GM12878 (cell line): ENCODE measurements around the gene OPRL1. TPM values are rescaled to one million over a fixed set of nuclear protein-coding genes. Genes with fewer than 3 reads are reported as not detected.

Experiments
- ATAC-seq: fragments of 200-7000 bp; cut with Tn5 transposase; 3 replicates; pipeline ENCODE4 v1.9.1; 2020; ENCODE audit warnings: mild to moderate bottlenecking, moderate library complexity
- BruUV-seq: library from RNA; stranded (reverse); fragments of 400-500 nt; replicated peaks from 2 replicates; lab custom pipeline; 2021; lab: Mats Ljungman, UMichigan
- CTCF ChIA-PET: fragments of 300-600 bp; sonication (Branson Sonifier 250); formaldehyde crosslinking; extraction: SDS; loops from one replicate; lab custom pipeline; 2021; ENCODE audit warnings: inconsistent platforms; lab: Yijun Ruan, JAX
- POLR2A ChIA-PET: fragments of 350-600 bp; formaldehyde crosslinking; extraction: SDS; loops from one replicate; lab custom pipeline; 2021; ENCODE audit warnings: inconsistent platforms; lab: Charles Lee
- RAD21 ChIA-PET: fragments of 300-600 bp; sonication (Branson Sonifier 250); formaldehyde crosslinking; loops from one replicate; lab custom pipeline; 2023; ENCODE audit warnings: antibody characterized with exemption; ENCODE audit not compliant: unreplicated experiment; lab: Charles Lee
- SMC1A ChIA-PET: fragments of 300-600 bp; sonication (Branson Sonifier 250); formaldehyde crosslinking; loops from one replicate; lab custom pipeline; 2023; ENCODE audit not compliant: unreplicated experiment, uncharacterized antibody; lab: Charles Lee
- DNase-seq: peaks from one replicate; pipeline ENCODE4 v3.0.0-alpha.2; 2011; ENCODE audit warnings: low read depth, low spot score
- FAIRE-seq: peaks from 3 replicates; lab custom pipeline; 2011; peaks lifted over from hg19 to GRCh38; lab: Jason Lieb, UNC
- H2AFZ ChIP-seq: 2 replicates; pipeline ENCODE4 v1.6.0; 2011; ENCODE audit warnings: low read depth, low read length, control low read depth; ENCODE audit not compliant: control insufficient read depth
- H3K27ac ChIP-seq: 2 replicates; pipeline ENCODE4 v1.5.1; 2011; ENCODE audit warnings: control low read depth; ENCODE audit not compliant: control insufficient read depth, insufficient read depth
- H3K27me3 ChIP-seq, 2 experiments: replicated peaks in 1 of 2; 2 replicates each; pipeline versions ENCODE4 v1.6.0 to v1.6.1; 2011; ENCODE audit warnings: low read length in 1 of 2; ENCODE audit not compliant: control insufficient read depth in 2 of 2, insufficient read depth in 2 of 2
- H3K36me3 ChIP-seq, 2 experiments: 2 replicates each; pipeline ENCODE4 v1.5.1; 2011; ENCODE audit warnings: low read length in 1 of 2; ENCODE audit not compliant: control insufficient read depth in 2 of 2, insufficient read depth in 2 of 2
- H3K4me1 ChIP-seq: 2 replicates; pipeline ENCODE4 v1.6.1; 2011; ENCODE audit warnings: mild to moderate bottlenecking, low read length, moderate library complexity, mixed read lengths; ENCODE audit not compliant: control insufficient read depth, insufficient read depth
- H3K4me2 ChIP-seq: 2 replicates; pipeline ENCODE4 v1.6.0; 2011; ENCODE audit warnings: control low read depth; ENCODE audit not compliant: control insufficient read depth, insufficient read depth
- H3K4me3 ChIP-seq: fragments of 200-600 bp; sonication (generic); 2 replicates; pipeline ENCODE4 v1.5.1; 2016
- H3K79me2 ChIP-seq: 2 replicates; pipeline ENCODE4 v1.6.0; 2011; ENCODE audit warnings: low read length; ENCODE audit not compliant: control insufficient read depth, insufficient read depth
- H3K9ac ChIP-seq: 2 replicates; pipeline ENCODE4 v1.8.0; 2011; ENCODE audit warnings: low read length, control low read depth, mixed read lengths; ENCODE audit not compliant: control insufficient read depth, insufficient read depth
- H3K9me3 ChIP-seq: replicated peaks from 3 replicates; pipeline ENCODE4 v1.5.1; 2011; ENCODE audit warnings: mild to moderate bottlenecking, low read length; ENCODE audit not compliant: control insufficient read depth, insufficient read depth
- H4K20me1 ChIP-seq: 2 replicates; pipeline ENCODE4 v1.6.0; 2011; ENCODE audit not compliant: control insufficient read depth, insufficient read depth
- BACH1 ChIP-seq: fragments of 450-650 bp; IDR thresholded peaks from 2 replicates; pipeline ENCODE4 v1.6.1; 2017; ENCODE audit warnings: mild to moderate bottlenecking, borderline replicate concordance
- BHLHE40 ChIP-seq, 2 experiments: fragments of 450-650 bp in 1 of 2; IDR thresholded peaks; 2 replicates each; pipeline ENCODE4 v1.6.1; 2011 to 2017; ENCODE audit warnings: low read depth in 2 of 2, borderline replicate concordance in 1 of 2, improper control_type of control experiment in 1 of 2, low read length in 1 of 2, mild to moderate bottlenecking in 1 of 2
- CBFB ChIP-seq: IDR thresholded peaks from 2 replicates; pipeline ENCODE4 v1.6.1; 2016; ENCODE audit warnings: antibody characterized with exemption, low read depth
- CBX5 ChIP-seq: sonication (generic); IDR thresholded peaks from 2 replicates; pipeline ENCODE4 v1.6.1; 2016; ENCODE audit warnings: low read depth, moderate library complexity, mild to moderate bottlenecking, inconsistent platforms
- HSF1 ChIP-seq: fragments of 150-350 bp; IDR thresholded peaks from 2 replicates; pipeline ENCODE4 v1.6.1; 2014; ENCODE audit warnings: mild to moderate bottlenecking, low read depth, low read length
- IKZF1 ChIP-seq: fragments of 450-650 bp; conservative IDR thresholded peaks from 2 replicates; pipeline ENCODE4 v1.6.1; 2017; ENCODE audit warnings: antibody characterized with exemption, mild to moderate bottlenecking
- IKZF2 ChIP-seq, 2 experiments: fragments of 450-650 bp; IDR thresholded peaks; 2 replicates each; pipeline ENCODE4 v1.6.1; 2017; ENCODE audit warnings: mild to moderate bottlenecking in 2 of 2, moderate library complexity in 2 of 2
- PKNOX1 ChIP-seq: fragments of 450-650 bp; IDR thresholded peaks from 2 replicates; pipeline ENCODE4 v1.6.1; 2016; ENCODE audit warnings: mild to moderate bottlenecking
- SPI1 ChIP-seq: IDR thresholded peaks from 2 replicates; pipeline ENCODE4 v1.6.1; 2011; ENCODE audit warnings: low read depth, mild to moderate bottlenecking, low read length, moderate library complexity, borderline replicate concordance; ENCODE audit not compliant: insufficient read depth
- SREBF1 ChIP-seq: IDR thresholded peaks from 2 replicates; pipeline ENCODE4 v1.6.1; 2012; ENCODE audit warnings: mild to moderate bottlenecking, low read length
- STAT1 ChIP-seq: fragments of 450-650 bp; conservative IDR thresholded peaks from 2 replicates; pipeline ENCODE4 v1.6.1; 2014; ENCODE audit warnings: antibody characterized with exemption, mild to moderate bottlenecking
- YBX1 ChIP-seq: fragments of 450-650 bp; IDR thresholded peaks from 2 replicates; pipeline ENCODE4 v1.6.1; 2016; ENCODE audit warnings: antibody characterized with exemption
- ZNF274 ChIP-seq: IDR thresholded peaks from one replicate; pipeline ENCODE4 v1.8.0; 2011; ENCODE audit not compliant: insufficient read length, insufficient read depth
- WGBS: methylation state at CpG from one replicate; pipeline ENCODE4 v1.1.6; 2016; ENCODE audit warnings: low lambda C conversion rate; ENCODE audit not compliant: insufficient replicate concordance, insufficient coverage; ENCODE audit errors: missing lambda C conversion rate; 5-methylcytosine and 5-hydroxymethylcytosine counted together
- in situ Hi-C: fragments of 300-500 bp; cut with MboI; formaldehyde crosslinking; loops from 9 replicates; pipeline ENCODE4 v1.14.3; 2018; ENCODE audit warnings: mixed read lengths
- intact Hi-C: fragments of 100-400 bp; cut with micrococcal nuclease; formaldehyde crosslinking; loops from one replicate; pipeline ENCODE4 v1.14.2; 2022; ENCODE audit not compliant: unreplicated experiment
- polyA plus RNA-seq, 11 experiments: library from polyadenylated mRNA; depleted of rRNA in 4 of 11; unstranded in 6 of 11; stranded (reverse) in 5 of 11; fragments of >200 nt; fragmentation: Nextera tagmentation in 4 of 11; fragmentation: Illumina TruSeq in 1 of 11; extraction: Ambion mirVana in 4 of 11; extraction: Trizol in 1 of 11; gene quantifications; 1 replicate in 1 of 11; 2 replicates in 10 of 11; pipeline versions ENCODE4 v1.2.1 to v1.2.3, GENCODE V29; 2011 to 2016; ENCODE audit warnings: inconsistent platforms in 2 of 11, missing spikeins in 2 of 11, low read depth in 1 of 11
- total RNA-seq, 4 experiments: library from RNA; depleted of rRNA in 3 of 4; stranded (reverse); fragments of >200 nt in 3 of 4; fragmentation: Illumina TruSeq in 1 of 4; extraction: Trizol in 1 of 4; gene quantifications; 2 replicates each; pipeline versions ENCODE4 v1.2.1 to v1.2.3, GENCODE V29; 2013 to 2021
- TF ChIP-seq, protein P1 (sequence below): IDR thresholded peaks from 2 replicates; pipeline ENCODE4 v1.6.1; 2012; ENCODE audit warnings: low read length, inconsistent platforms

Gene OPRL1
- total and polyA plus RNA-seq, 10 of the 15 experiments (the other 5 are each of a cell fraction or from before 2014, with no cell fraction given): 0.04 to 0.41 (median 0.24) TPM; not detected in 1

- Histone ChIP-seq H3K4me2 (no peak overlapping the region; the same call in 1 of the 2 replicates), H3K4me3 (no peak overlapping the region), H3K36me3 (no peaks in the 10 kb centered on the region), H3K9me3 (no peaks in the 10 kb centered on the region), H3K27me3 (peaks cover 0 to under 1% of the 10 kb centered on the region in 2 experiments; a peak in 1 of 4 replicates), H4K20me1 (no peaks in the 10 kb centered on the region)
- no peak for DNase-seq
- in situ Hi-C loops (no loop called here), intact Hi-C loops (no loop called here)
- no TSS peak for BruUV-seq
- TF ChIP-seq BACH1: no peak
- TF ChIP-seq YBX1: no peak
- TF ChIP-seq PKNOX1: peak; percentile 73
- TF ChIP-seq, all 136 proteins: peak for 1
- Histone ChIP-seq H3K9ac (no peak overlapping the region), H2AFZ (no peak overlapping the region), H3K4me1 (peaks cover 14% of the 10 kb centered on the region), H3K79me2 (no peaks in the 10 kb centered on the region), H3K27ac (no peak overlapping the region)
- RAD21 ChIA-PET: interaction anchor here (1.3 kb wide), 1 partner anchor 25 kb away, joined by 3 read pairs; no protein-coding TSS in a partner anchor
- POLR2A ChIA-PET: no interaction called here
- 23% methylated on average over 4 of the region's 4 CpGs for WGBS
- SMC1A ChIA-PET: no interaction called here
- CTCF ChIA-PET: interaction anchor here (0.8 kb wide), 1 partner anchor 25 kb away, joined by 3 read pairs; no protein-coding TSS in a partner anchor
- FAIRE-seq (no peak), ATAC-seq (no peak)
Measured at GRCh38 chr20:64095455-64095854, 15.6 kb downstream of the OPRL1 start.

DNA sequence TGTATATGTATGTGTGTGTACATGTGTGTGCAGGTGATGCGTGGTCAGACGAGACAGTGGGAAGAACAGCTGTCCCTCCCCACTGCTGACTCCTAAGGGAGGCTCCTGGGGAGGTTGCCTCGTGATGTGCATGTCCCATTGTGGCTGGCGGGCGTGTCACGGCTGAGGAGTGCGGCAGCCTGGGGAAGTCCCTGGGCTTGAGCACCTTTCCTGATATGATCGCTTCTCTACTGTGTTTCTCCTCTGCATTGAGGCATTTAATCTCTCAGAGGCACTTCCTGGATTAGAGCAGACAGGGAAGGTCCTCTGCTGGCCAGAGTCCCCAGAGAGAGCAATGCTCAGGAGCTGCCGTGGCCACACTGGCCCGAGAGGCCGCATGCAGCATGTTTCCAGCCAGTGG is 16.0 kb downstream of the OPRL1 start:
- WGBS: 23% methylated on average over 11 of the region's 11 CpGs
- no peaks in the 10 kb centered on the region for H3K9me3 ChIP-seq
- POLR2A ChIA-PET: no interaction called here
- no peak overlapping the region for H3K27ac ChIP-seq
- no TSS peak for BruUV-seq
- intact Hi-C loops: no loop called here
- ATAC-seq: peak; percentile 40
- no peaks in the 10 kb centered on the region for H4K20me1 ChIP-seq
- SMC1A ChIA-PET: no interaction called here
- no peaks in the 10 kb centered on the region for H3K79me2 ChIP-seq
- H2AFZ ChIP-seq: no peak overlapping the region
- H3K4me3 ChIP-seq: no peak overlapping the region
- FAIRE-seq: no peak
- H3K27me3 ChIP-seq: peaks cover 0 to 3% of the 10 kb centered on the region in 2 experiments; a peak in 1 of 4 replicates
- H3K4me1 ChIP-seq: peaks cover 16% of the 10 kb centered on the region
- CTCF ChIA-PET: interaction anchor here (0.8 kb wide), 1 partner anchor 25 kb away, joined by 3 read pairs; no protein-coding TSS in a partner anchor
- no peak overlapping the region; the same call in 1 of the 2 replicates for H3K4me2 ChIP-seq
- in situ Hi-C loops: no loop called here
- H3K9ac ChIP-seq: no peak overlapping the region
- no peak for DNase-seq
- no peaks in the 10 kb centered on the region for H3K36me3 ChIP-seq
- RAD21 ChIA-PET: interaction anchor here (1.3 kb wide), 1 partner anchor 25 kb away, joined by 3 read pairs; no protein-coding TSS in a partner anchor
- TF ChIP-seq BHLHE40 (IDR thresholded peaks at IDR 0.05; ENCODE audit: borderline replicate concordance in 1 of 2, low read depth in 2 of 2, low read length in 1 of 2) (peak; percentile 30 to 53; a peak in 2 of 4 replicates), CBFB (no peak), SREBF1 (no peak), STAT1 (no peak), IKZF2 (IDR thresholded peaks at IDR 0.05) (0 out of 4 replicates have a peak, but pooled peaks of 1 of the 2 experiments have one; percentile 22), IKZF1 (peak; percentile 37; the same call in 1 of the 2 replicates), BACH1 (no peak), CBX5 (no peak), SPI1 (no peak), HSF1 (no peak), ZNF274 (no peak)
- TF ChIP-seq, protein P1, sequence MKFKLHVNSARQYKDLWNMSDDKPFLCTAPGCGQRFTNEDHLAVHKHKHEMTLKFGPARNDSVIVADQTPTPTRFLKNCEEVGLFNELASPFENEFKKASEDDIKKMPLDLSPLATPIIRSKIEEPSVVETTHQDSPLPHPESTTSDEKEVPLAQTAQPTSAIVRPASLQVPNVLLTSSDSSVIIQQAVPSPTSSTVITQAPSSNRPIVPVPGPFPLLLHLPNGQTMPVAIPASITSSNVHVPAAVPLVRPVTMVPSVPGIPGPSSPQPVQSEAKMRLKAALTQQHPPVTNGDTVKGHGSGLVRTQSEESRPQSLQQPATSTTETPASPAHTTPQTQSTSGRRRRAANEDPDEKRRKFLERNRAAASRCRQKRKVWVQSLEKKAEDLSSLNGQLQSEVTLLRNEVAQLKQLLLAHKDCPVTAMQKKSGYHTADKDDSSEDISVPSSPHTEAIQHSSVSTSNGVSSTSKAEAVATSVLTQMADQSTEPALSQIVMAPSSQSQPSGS: no peak
